Neuronal stem cell (in vitro differentiated cells): Measurements from ENCODE around the gene MAP1S.
A peak's percentile ranks its signal among the peaks of the same experiment; 100 is the strongest.

Experiments used
- DNase-seq: peaks from one replicate; pipeline ENCODE4 v3.0.0-alpha.2; 2013; ENCODE audit warnings: low spot score
- H2AFZ ChIP-seq: one replicate; pipeline ENCODE4 v1.6.1; 2013; ENCODE audit warnings: mild to moderate bottlenecking, low read length, inconsistent platforms
- H2AK5ac ChIP-seq: 2 replicates; pipeline ENCODE4 v1.6.1; 2013; ENCODE audit warnings: low read depth, mild to moderate bottlenecking, inconsistent platforms, low read length, moderate library complexity, mixed read lengths
- H2BK120ac ChIP-seq: 2 replicates; pipeline ENCODE4 v1.6.1; 2013; ENCODE audit warnings: low read depth, mild to moderate bottlenecking, inconsistent platforms, low read length, moderate library complexity, mixed read lengths
- H2BK12ac ChIP-seq: one replicate; pipeline ENCODE4 v1.6.1; 2013; ENCODE audit warnings: low read length, inconsistent platforms
- H2BK15ac ChIP-seq: 2 replicates; pipeline ENCODE4 v1.6.1; 2013; ENCODE audit warnings: mild to moderate bottlenecking, low read length, inconsistent platforms, mixed read lengths
- H2BK5ac ChIP-seq: one replicate; pipeline ENCODE4 v1.6.1; 2013; ENCODE audit warnings: inconsistent platforms, mild to moderate bottlenecking, low read length, moderate library complexity
- H3K14ac ChIP-seq: one replicate; pipeline ENCODE4 v1.6.1; 2013; ENCODE audit warnings: low read length, inconsistent platforms
- H3K18ac ChIP-seq: 2 replicates; pipeline ENCODE4 v1.6.1; 2013; ENCODE audit warnings: low read length, inconsistent platforms
- H3K23ac ChIP-seq: 2 replicates; pipeline ENCODE4 v1.6.1; 2013; ENCODE audit warnings: low read depth, mild to moderate bottlenecking, mixed read lengths, low read length, inconsistent platforms; ENCODE audit not compliant: poor library complexity
- H3K27ac ChIP-seq: replicated peaks from 3 replicates; pipeline ENCODE4 v1.5.1; 2013; ENCODE audit warnings: low read length, inconsistent platforms
- H3K27me3 ChIP-seq, 3 experiments: 2 replicates each; pipeline ENCODE4 v1.6.1; 2013; ENCODE audit warnings: low read length in 3 of 3, mild to moderate bottlenecking in 2 of 3, inconsistent platforms in 1 of 3, low read depth in 1 of 3, mixed read lengths in 1 of 3, moderate library complexity in 1 of 3; ENCODE audit not compliant: control insufficient read depth in 3 of 3, insufficient read depth in 3 of 3
- H3K36me3 ChIP-seq, 2 donors: replicated peaks in 1 of 2; 2 replicates each; pipeline ENCODE4 v1.6.1; 2013; ENCODE audit warnings: low read length in 2 of 2; ENCODE audit not compliant: control insufficient read depth in 2 of 2, insufficient read depth in 2 of 2
- H3K4ac ChIP-seq: 2 replicates; pipeline ENCODE4 v1.6.1; 2013; ENCODE audit warnings: inconsistent platforms, mild to moderate bottlenecking, low read length, moderate library complexity
- H3K4me1 ChIP-seq, 2 donors: 1 replicate in 1 of 2; 2 replicates in 1 of 2; pipeline ENCODE4 v1.6.1; 2013; ENCODE audit warnings: low read length in 2 of 2, low read depth in 1 of 2; ENCODE audit not compliant: control insufficient read depth in 2 of 2, insufficient read depth in 1 of 2
- H3K4me2 ChIP-seq: one replicate; pipeline ENCODE4 v1.6.1; 2013; ENCODE audit warnings: mild to moderate bottlenecking, low read length, inconsistent platforms; ENCODE audit not compliant: insufficient read depth, poor library complexity, severe bottlenecking
- H3K4me3 ChIP-seq, 2 donors: 2 replicates each; pipeline ENCODE4 v1.5.1; 2013; ENCODE audit warnings: low read length in 2 of 2, mild to moderate bottlenecking in 2 of 2, inconsistent platforms in 1 of 2, moderate library complexity in 1 of 2
- H3K79me1 ChIP-seq: one replicate; pipeline ENCODE4 v1.6.1; 2013; ENCODE audit warnings: low read depth, mild to moderate bottlenecking, inconsistent platforms, low read length, moderate library complexity
- H3K9ac ChIP-seq: one replicate; pipeline ENCODE4 v1.6.1; 2013; ENCODE audit warnings: mild to moderate bottlenecking, low read depth, low read length, inconsistent platforms; ENCODE audit not compliant: poor library complexity
- H3K9me3 ChIP-seq, 2 donors: replicated peaks in 1 of 2; 2 replicates each; pipeline versions ENCODE3 to v1.6.1; 2013; ENCODE audit warnings: low read length in 2 of 2, mild to moderate bottlenecking in 2 of 2, inconsistent platforms in 1 of 2, low read depth in 1 of 2, mixed read lengths in 1 of 2, moderate library complexity in 1 of 2; ENCODE audit not compliant: control insufficient read depth in 2 of 2, insufficient read depth in 1 of 2
- H4K8ac ChIP-seq: one replicate; pipeline ENCODE4 v1.6.1; 2013; ENCODE audit warnings: low read depth, mild to moderate bottlenecking, inconsistent platforms, low read length, moderate library complexity
- H4K91ac ChIP-seq: one replicate; pipeline ENCODE4 v1.6.1; 2013; ENCODE audit warnings: low read length, low read depth, mild to moderate bottlenecking, inconsistent platforms; ENCODE audit not compliant: poor library complexity
- WGBS, 2 donors: extraction: QIAGEN DNeasy Blood & Tissue Kit; methylation state at CpG; one replicate each; pipeline ENCODE4 v1.1.7; 2013; ENCODE audit warnings: missing lambda C conversion rate in 2 of 2, mixed read lengths in 1 of 2; ENCODE audit not compliant: insufficient read length in 2 of 2, insufficient replicate concordance in 1 of 2; ENCODE audit errors: extremely low coverage in 2 of 2; 5-methylcytosine and 5-hydroxymethylcytosine counted together

MAP1S gene

DNA sequence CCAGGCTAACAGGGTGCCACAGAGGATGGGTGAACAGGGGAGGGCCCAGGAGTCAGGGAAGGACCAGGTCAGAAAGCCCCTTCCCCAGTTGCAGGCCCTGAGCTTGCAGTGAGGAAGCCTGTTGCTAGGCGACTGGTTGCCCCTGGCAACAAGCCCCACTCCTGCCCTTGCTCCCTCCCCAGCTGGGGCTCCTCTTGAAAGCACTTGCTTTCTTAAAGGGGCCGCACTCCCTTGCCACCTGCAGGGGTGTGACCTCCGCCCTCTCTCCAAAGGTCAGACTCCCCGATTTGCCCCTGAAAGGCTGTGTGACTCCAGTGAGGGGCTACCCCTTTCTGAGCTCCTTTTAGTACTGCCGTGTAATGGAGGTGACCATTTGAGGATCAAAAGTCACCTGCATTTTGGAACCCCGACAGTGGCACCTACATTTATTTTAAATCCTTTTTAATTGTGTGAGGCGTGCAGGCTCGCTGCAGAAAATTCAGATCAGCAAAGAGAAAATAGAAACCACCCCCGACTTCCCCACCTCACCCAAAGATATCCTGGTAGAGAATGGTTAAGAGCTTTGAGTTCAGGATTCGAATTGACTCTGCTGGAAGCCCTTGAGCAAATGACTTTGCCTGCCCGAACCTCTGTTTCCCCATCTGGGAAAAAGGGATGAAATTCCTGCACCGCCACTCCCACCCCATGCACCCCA, 36.8 kb downstream of the MAP1S start:
- no peak overlapping the region for H2BK120ac ChIP-seq
- no peak overlapping the region for H3K4me3 ChIP-seq
- peak overlapping the region; percentile 45 for H3K4me2 ChIP-seq
- peak overlapping the region; percentile 47 for H3K27ac ChIP-seq
- no peaks in the 10 kb centered on the region for H3K27me3 ChIP-seq
- H3K23ac ChIP-seq: no peak overlapping the region
- H3K9ac ChIP-seq: no peak overlapping the region
- peak overlapping the region; percentile 77 for H3K14ac ChIP-seq
- DNase-seq: peak; percentile 87
- no peak overlapping the region for H4K91ac ChIP-seq
- H2BK5ac ChIP-seq: no peak overlapping the region
- no peaks in the 10 kb centered on the region for H3K36me3 ChIP-seq
- peak overlapping the region; percentile 41 for H3K18ac ChIP-seq
- H3K4ac ChIP-seq: no peak overlapping the region
- peaks cover 23 to 30% of the 10 kb centered on the region in 2 donors for H3K4me1 ChIP-seq
- no CpG with 5 or more reads among the region's 12 CpGs for WGBS, 2 donors
- H3K9me3 ChIP-seq: no peaks in the 10 kb centered on the region
- no peak overlapping the region for H4K8ac ChIP-seq
- peak overlapping the region; percentile 42 for H2BK15ac ChIP-seq
- H3K79me1 ChIP-seq: peaks cover 8% of the 10 kb centered on the region
- H2BK12ac ChIP-seq: peak overlapping the region; percentile 66
- H2AK5ac ChIP-seq: peak overlapping the region; percentile 71
- no peak overlapping the region for H2AFZ ChIP-seq

- H3K9ac ChIP-seq: no peak overlapping the region
- no peak for DNase-seq
Observed at GRCh38 chr19:17757125-17757524, 37.8 kb downstream of the MAP1S start.

DNA sequence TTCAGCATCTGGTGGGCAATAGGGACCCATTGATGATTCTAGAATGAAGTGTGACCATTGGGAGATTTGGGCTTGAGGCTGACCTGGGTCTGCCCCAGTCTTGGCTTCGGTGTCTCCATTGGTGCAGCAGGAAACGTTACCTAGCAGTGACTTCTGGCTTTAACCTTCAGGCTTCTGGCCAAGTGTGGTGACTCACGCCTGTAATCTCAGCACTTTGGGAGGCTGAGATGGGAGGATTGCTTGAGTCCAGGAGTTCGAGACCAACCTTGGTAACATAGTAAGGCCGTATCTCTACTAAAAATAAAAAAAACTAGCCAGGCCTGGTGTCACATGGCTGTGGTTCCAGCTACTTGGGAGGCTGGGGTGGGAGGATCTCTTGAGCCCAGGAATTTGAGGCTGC, 39.2 kb downstream of the MAP1S start:
- no peak overlapping the region for H3K27ac ChIP-seq
- H3K18ac ChIP-seq: no peak overlapping the region
- H2AFZ ChIP-seq: no peak overlapping the region
- H3K14ac ChIP-seq: no peak overlapping the region
- H3K79me1 ChIP-seq: peaks cover 8% of the 10 kb centered on the region
- peaks cover 21 to 36% of the 10 kb centered on the region in 2 donors for H3K4me1 ChIP-seq
- no peak overlapping the region for H3K4me3 ChIP-seq
- H3K27me3 ChIP-seq: no peaks in the 10 kb centered on the region
- no peaks in the 10 kb centered on the region for H3K36me3 ChIP-seq
- no peak for DNase-seq
- H3K9me3 ChIP-seq: no peaks in the 10 kb centered on the region
- H2BK120ac ChIP-seq: no peak overlapping the region
- no peak overlapping the region for H2BK15ac ChIP-seq
- H2BK5ac ChIP-seq: no peak overlapping the region
- no peak overlapping the region for H2AK5ac ChIP-seq
- no peak overlapping the region for H3K23ac ChIP-seq
- no peak overlapping the region for H4K8ac ChIP-seq
- H3K4me2 ChIP-seq: no peak overlapping the region
- H3K4ac ChIP-seq: no peak overlapping the region
- no peak overlapping the region for H4K91ac ChIP-seq
- H2BK12ac ChIP-seq: no peak overlapping the region
- no CpG with 5 or more reads among the region's 5 CpGs for WGBS, 2 donors
- H3K9ac ChIP-seq: no peak overlapping the region

More at GRCh38 chr19:17757125-17757524, 37.8 kb downstream of the MAP1S start:
- Histone ChIP-seq H2AFZ (no peak overlapping the region), H4K91ac (peak overlapping the region; percentile 90), H3K18ac (peak overlapping the region; percentile 77), H3K4me1 (peaks cover 23 to 32% of the 10 kb centered on the region in 2 donors), H2BK5ac (no peak overlapping the region), H2AK5ac (peak overlapping the region; percentile 92), H2BK120ac (no peak overlapping the region), H3K23ac (no peak overlapping the region), H4K8ac (peak overlapping the region; percentile 57), H3K79me1 (peaks cover 8% of the 10 kb centered on the region), H3K4me2 (no peak overlapping the region), H3K14ac (no peak overlapping the region), H2BK15ac (no peak overlapping the region), H3K36me3 (no peaks in the 10 kb centered on the region), H2BK12ac (peak overlapping the region; percentile 87), H3K27ac (no peak overlapping the region), H3K27me3 (no peaks in the 10 kb centered on the region), H3K9me3 (no peaks in the 10 kb centered on the region), H3K4ac (no peak overlapping the region), H3K4me3 (no peak overlapping the region)
- no CpG with 5 or more reads among the region's 9 CpGs for WGBS, 2 donors

- H3K27me3 ChIP-seq: no peaks in the 10 kb centered on the region
- no peak overlapping the region for H2AFZ ChIP-seq
- no peak overlapping the region for H3K4ac ChIP-seq
- H3K4me1 ChIP-seq: peaks cover 4 to 13% of the 10 kb centered on the region in 2 donors
- no peak overlapping the region for H3K27ac ChIP-seq
- no peak overlapping the region for H2BK120ac ChIP-seq
- H3K23ac ChIP-seq: no peak overlapping the region
- no peak overlapping the region for H3K14ac ChIP-seq
- no peak overlapping the region for H2BK15ac ChIP-seq
- H4K91ac ChIP-seq: no peak overlapping the region
- WGBS, 2 donors: no CpG with 5 or more reads among the region's 4 CpGs
- no peak overlapping the region for H3K18ac ChIP-seq
- H3K79me1 ChIP-seq: peaks cover 6% of the 10 kb centered on the region
- no peak overlapping the region for H4K8ac ChIP-seq
- no peak overlapping the region for H2BK12ac ChIP-seq
- H3K4me2 ChIP-seq: no peak overlapping the region
- no peaks in the 10 kb centered on the region for H3K36me3 ChIP-seq
- no peak overlapping the region for H3K4me3 ChIP-seq
- no peak for DNase-seq
- H3K9ac ChIP-seq: no peak overlapping the region
- no peak overlapping the region for H2AK5ac ChIP-seq
- no peaks in the 10 kb centered on the region for H3K9me3 ChIP-seq
- no peak overlapping the region for H2BK5ac ChIP-seq
Observed at GRCh38 chr19:17761148-17761547, 41.9 kb downstream of the MAP1S start.
